CD4-positive, alpha-beta T cell treated with Interleukin-6 for 4 hours (primary cell): ENCODE measurements around the gene RAB11FIP3.

Experiments used
- DNase-seq: peaks from one replicate; pipeline ENCODE4 v3.0.0-alpha.2; 2020; ENCODE audit warnings: mixed read lengths

Gene RAB11FIP3

DNA sequence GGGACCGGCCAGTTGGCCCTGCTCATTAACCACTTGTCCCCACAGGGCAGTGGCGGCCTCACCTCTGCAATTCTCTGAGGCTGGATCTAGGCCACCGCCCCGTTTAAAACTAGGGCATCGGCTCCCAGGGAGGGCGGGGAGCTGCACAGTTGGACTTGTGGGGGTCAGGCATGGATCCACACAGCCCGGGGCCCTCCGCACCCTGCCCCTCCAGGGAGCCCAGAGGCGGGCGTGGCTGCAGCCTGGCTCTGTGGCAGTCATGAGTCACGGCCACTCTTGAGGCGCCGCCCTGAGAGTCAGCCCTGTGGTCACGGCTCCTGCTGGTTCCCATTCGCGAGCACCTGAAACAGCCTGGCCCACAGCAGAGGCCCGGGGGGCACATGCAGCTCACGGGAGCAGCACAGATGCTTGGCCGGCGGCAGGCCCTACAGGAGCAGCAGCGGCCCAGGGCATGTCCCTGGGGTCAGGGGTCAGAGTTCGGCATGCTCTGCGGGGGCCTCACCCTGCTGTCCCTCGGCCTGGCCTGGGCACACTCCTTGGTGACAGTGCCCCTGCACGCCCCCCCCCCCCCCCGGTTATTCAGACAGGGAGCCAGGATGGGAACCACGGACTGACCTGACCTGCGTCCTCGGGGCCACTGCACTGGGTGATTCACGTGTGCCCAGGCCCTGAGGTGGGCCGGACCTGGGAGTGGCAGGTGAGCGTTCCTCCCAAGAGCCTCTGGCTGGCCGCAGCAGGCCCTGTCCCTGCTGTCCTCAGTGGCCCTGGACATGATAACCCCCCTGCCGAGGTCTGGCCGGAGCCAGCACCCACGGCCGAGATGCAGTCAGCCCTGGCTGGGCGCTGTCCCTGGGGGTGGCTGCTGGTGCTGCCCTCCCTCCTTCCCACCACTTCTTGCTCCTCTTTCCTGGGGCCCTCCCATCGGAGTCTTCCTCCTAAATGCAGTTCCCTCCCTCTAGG is 110.3 kb downstream of the RAB11FIP3 start:
- no peak for DNase-seq

DNA sequence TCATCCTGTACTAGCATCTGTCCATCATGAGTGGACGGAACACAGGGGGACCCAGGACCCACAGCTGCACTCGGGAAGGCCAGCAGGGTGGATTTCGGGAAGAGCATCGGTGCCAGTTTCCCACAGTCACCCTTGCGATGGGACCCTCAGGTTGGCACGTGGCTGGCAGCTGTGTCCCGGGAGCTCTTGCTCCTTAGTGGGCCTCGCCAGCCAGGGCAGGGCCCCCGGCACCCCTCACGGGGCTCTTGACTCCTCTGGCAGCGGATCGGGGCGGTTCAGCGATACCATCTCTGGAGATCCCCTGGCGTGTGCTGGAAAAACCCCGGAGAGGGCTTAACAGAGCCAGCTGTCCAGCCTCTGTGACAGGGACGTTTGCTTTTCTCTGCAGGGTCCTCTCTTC is 111.3 kb downstream of the RAB11FIP3 start:
- no peak for DNase-seq

- no peak for DNase-seq
Measured at GRCh38 chr16:537415-538335, 112.2 kb downstream of the RAB11FIP3 start.

- DNase-seq, result no peak
Measured at GRCh38 chr16:539901-540530, 114.6 kb downstream of the RAB11FIP3 start.

DNA sequence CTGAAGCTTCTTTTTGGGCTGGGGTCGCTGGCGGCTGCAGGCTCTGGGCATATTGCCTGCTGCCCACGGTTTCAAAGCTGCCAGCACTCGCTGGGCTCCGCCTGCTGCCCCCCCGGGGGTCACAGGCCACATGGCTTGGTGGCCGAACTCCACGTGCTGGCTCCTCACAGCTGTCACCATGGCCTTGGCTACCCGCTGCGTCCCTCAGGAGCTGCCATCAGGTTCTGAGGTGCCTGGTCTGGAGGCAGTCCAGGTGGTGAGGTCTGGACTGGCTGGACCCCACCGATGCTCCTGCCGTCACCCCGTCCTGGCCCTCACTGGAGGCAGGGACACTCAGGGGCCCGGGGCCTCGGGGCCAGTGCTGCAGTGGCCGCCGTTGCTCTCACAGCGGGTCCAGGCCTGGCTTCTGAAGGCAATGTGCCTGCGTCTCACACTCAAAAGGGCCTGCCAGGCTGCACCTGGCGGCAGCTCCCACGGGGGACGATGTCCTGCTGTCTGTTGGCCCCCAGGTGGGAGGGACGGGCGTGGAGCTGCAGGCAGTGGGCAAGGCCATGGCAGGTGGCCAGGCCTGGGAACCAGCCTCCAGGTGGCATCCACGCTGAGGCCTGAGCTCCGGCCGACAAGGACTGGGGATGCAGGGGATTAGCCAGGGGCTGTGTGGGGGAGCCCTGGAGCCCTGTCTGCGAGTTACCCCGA is 115.3 kb downstream of the RAB11FIP3 start:
- no peak for DNase-seq

DNA sequence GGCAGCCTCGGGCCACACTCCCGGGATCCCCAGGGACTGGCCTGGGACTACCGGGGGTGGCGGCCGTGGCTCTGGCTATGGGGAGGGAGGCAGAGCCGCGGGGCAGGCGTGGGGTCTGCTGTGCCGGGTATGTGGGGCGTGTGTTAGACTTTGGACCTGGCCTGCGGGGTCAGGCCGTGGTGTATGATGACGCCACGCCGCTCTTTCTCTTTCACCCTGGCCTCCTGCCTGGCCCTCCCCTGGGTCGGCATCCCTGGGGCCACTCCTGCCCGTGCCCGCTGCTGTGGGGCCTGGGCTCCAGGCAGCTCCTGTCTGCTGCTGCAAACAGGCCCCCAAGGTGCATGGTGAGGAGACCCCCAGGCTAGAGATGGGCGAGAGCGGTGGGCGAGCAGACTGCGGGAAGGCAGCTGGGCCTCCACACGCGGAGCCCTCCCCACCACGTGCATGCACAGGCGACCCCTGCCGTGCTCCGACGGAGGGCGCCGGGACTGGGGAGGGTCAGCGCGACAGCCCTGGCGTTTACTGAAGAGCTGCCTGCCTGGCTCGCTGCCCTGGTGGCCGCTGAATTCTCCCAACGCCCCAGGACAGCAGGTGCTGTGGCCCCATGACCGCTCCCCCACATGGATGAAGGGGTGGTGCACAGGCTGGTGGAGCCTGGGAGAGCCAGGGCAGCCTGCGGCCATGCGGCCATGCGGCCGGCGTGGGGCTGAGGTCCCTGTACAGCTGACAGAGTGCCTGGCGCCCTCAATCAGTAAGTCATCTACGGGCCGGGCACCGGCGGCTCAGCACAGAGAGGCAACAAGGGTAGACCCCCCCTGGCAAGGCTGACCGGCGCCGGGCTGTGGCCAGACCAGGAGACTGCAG is 118.1 kb downstream of the RAB11FIP3 start:
- DNase-seq, result no peak

- no peak for DNase-seq
Measured at GRCh38 chr16:544517-544916, 119.1 kb downstream of the RAB11FIP3 start.

DNA sequence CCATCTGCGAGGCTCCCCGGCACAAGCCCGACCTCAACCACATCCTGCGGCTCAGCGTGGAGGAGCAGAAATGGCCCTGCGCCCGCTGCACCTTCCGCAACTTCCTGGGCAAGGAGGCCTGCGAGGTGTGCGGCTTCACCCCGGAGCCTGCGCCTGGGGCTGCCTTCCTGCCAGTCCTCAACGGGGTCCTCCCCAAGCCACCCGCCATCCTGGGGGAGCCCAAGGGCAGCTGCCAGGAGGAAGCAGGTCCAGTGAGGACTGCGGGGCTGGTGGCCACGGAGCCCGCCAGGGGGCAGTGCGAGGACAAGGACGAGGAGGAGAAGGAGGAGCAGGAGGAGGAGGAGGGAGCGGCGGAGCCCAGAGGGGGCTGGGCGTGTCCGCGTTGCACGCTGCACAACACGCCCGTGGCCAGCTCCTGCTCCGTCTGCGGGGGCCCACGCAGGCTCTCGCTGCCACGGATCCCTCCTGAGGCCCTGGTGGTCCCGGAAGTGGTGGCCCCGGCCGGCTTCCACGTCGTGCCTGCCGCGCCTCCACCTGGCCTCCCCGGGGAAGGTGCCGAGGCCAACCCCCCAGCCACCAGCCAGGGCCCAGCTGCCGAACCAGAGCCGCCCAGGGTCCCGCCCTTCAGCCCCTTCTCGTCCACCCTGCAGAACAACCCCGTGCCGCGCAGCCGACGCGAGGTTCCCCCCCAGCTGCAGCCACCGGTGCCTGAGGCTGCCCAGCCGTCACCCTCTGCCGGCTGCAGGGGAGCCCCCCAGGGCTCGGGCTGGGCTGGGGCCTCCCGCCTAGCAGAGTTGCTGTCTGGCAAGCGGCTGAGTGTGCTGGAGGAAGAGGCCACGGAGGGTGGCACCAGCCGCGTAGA is 121.7 kb downstream of the RAB11FIP3 start:
- peak; percentile 66 for DNase-seq

- no peak for DNase-seq
Measured at GRCh38 chr16:548586-548985, 123.1 kb downstream of the RAB11FIP3 start.

GRCh38 chr16:549544-550263 is 124.3 kb downstream of the RAB11FIP3 start:
- DNase-seq, result no peak

- DNase-seq, result no peak
Measured at GRCh38 chr16:551210-551609, 125.8 kb downstream of the RAB11FIP3 start.

GRCh38 chr16:552171-552570 is 126.7 kb downstream of the RAB11FIP3 start:
- DNase-seq, result no peak

GRCh38 chr16:553601-554296 is 128.3 kb downstream of the RAB11FIP3 start:
- no peak for DNase-seq

GRCh38 chr16:554297-554621 is 128.8 kb downstream of the RAB11FIP3 start:
- DNase-seq, result no peak

DNA sequence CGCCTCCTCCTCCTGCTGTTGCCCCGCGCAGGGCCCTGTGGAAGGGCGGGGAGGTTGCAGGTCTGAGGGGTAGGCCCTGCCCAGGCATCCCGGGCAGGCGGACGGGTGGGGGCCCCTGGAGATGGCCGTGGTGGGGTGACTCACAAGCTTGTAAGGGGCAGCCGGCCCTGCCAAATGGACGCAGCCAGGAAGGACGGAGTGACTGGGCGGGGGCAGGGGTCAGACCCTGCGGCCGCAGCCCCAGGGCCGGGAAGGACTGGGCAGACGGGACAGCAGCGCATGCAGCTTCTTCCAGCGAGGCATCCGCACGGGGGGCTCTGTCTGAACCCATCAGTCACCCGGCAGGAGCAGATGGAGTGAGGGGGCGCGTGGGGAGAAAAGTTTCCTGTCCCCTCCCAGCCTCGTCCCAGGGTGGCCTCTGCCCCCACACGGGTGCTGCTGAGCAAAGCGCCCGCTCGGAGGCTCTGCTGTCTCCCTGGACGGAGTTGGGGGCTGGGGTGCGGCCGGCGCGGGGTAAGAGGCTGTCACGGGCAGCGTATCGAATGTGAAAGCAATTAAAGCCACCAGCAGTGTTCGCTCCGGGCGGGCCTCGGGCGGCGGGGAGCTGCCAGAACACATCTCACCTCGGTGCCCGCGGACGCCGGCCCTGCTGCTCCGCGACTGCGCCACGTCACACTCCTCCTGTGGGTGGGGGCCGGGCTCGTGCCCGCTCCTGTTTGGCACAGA is 129.4 kb downstream of the RAB11FIP3 start:
- DNase-seq, result no peak

- DNase-seq, result no peak
Measured at GRCh38 chr16:555528-556473, 130.4 kb downstream of the RAB11FIP3 start.

DNA sequence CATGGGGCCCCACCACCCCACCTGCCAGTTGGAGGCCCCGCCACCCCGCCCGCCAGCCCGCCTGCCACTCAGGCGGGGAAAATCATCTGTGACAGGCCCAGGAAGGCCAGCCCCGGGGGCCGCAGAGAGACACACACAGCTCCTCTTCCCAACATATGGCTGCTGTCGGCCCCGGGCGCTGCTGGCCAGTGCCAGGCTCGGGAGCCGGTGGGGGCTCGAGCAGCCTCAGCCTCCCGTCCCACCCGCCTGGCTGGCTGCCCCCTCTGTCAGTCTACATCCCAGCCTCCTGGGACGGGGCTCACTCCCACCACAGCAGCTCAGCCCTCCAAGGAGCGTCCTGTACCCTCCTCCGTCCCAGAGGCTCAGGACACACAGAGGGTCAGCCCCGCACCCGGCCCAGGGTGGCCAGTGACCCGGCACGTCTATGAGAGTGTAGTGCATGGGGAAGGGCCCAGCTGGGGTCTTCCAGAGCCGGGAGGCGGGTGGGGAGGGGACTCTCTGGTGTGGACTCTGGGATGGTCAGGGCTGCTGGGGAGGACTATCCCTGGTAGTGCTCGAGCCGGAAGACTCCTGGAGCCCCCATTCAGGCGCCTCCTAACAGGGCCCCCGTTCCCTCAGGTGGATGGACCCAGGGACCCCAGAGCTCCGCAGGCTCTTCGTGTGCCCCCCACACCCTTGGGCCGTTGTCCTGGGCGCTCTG is 131.2 kb downstream of the RAB11FIP3 start:
- no peak for DNase-seq
